T follicular helper cell (primary cell): Measurements from ENCODE around the gene ATP8A1.
A peak's percentile ranks its signal among the peaks of the same experiment; 100 is the strongest.
"Not testable (repeated sequence)": the region's sequence is repeated elsewhere in the genome, so short reads cannot be mapped to it uniquely, and the experiment has no call there.

Experiments
- DNase-seq: peaks from one replicate; pipeline ENCODE4 v3.0.0-alpha.2; 2020; ENCODE audit warnings: low read depth
- total RNA-seq, 2 experiments: gene quantifications; one replicate each; lab custom pipeline; 2026; lab: John Stamatoyannopoulos, UW

Gene ATP8A1
- total RNA-seq, result 26.6 to 91.6 reads per million in 2 experiments

GRCh38 chr4:42656944-42657792 lies at the start of gene ATP8A1:
TSS of gene ATP8A1 (minus strand) at chr4:42657105. CDS start at chr4:42656873, 232 bp downstream.
- peak; percentile 89 for DNase-seq

DNA sequence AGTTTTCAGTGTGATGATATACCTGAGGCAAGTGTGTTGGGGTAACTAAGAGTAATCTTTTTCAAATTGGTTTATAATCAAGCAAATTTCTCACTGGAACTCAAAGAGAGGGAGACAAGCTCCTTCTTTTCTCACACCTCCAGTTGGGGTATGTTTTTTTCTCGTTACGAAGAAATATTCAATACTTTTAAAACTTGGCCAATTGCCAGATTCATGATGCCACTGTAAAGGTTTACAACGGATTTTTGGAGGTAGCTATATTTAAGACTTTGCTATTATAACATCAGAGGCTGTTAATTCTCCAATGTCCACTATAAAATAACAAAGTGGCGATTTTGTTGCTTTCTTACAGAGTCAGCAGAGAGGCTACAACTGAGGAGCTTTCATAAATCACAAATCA lies 49.2 kb upstream of the ATP8A1 start:
- no peak for DNase-seq

DNA sequence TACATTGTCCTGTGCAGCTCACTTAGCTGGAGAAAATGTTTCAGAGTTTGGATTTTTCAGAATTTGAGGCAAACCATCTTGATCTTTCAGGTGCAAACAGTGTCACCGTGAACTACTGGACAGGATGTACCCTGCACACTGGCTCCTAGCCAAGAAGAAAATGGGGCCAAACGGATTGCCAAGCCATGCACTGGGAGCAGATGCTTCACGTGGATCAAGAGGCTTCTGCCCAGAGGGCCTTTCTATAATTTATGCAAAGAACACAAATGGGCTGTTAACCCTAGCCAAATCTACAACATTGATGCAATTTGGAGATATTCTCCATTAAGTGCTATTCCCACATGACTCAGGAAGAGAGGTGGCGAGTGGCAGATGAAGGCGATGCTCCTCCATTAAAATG lies 46.9 kb upstream of the ATP8A1 start:
- no peak for DNase-seq

DNA sequence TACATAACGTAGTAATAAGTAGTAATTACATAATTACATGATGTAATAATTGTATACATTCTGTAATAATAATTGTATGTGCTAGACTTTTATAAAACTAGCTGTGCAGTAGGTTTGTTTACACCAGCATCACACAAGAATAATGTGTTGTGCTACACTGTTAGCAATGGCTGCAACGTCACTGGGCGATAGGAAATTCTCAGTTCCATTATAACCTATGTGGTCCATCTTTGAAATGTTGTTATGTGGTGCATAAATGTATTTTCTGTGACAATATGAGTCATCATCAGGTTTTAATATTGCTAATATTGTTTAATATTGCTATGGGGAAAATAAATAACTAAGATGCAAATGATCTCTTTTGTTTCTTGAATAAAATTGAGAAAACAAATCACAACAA lies 46.0 kb upstream of the ATP8A1 start:
- DNase-seq, result no peak

- peak; percentile 8 for DNase-seq
Observed at GRCh38 chr4:42701780-42702179, 44.9 kb upstream of the ATP8A1 start.

DNA sequence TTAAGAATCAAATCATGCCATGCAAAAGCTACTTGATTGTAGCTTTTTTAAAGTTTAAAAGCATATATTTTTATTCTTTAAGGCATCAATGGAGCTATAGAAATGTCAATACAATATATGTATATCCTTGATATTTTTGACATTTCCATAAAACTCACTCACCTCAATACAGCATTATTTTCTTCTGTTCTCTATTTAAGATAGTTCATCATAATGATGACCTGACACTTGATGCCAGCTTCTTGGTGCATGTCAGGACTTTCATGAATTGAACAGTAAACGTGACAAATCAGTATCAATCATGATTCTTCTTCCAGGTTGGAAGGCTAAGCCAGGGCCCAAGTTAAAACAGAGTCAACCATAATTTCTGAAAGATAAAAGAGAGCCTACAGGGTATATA lies 33.6 kb upstream of the ATP8A1 start:
- DNase-seq, result no peak

DNA sequence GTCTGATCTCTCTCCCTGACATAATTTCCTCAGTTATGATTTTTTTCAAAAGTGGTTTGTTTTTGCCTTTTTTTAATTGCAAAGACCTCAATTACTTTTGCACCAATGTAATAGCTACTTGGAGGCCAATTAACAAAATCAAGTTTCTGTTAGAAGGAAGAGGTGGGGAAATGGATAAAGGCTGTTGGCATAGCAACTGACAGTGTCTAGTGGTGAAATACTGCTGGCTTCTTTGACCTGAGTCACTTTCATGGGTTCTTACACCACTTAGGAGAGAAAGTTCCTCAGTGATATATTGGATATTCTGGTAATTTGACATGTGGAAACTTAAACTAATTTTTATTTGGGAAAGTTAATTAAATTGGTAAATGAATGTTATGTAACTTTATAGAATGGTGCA lies 26.5 kb upstream of the ATP8A1 start:
- no peak for DNase-seq

- DNase-seq, result no peak
Observed at GRCh38 chr4:42678512-42678911, 21.6 kb upstream of the ATP8A1 start.

GRCh38 chr4:42676066-42676951 lies 19.4 kb upstream of the ATP8A1 start:
- no peak for DNase-seq

DNA sequence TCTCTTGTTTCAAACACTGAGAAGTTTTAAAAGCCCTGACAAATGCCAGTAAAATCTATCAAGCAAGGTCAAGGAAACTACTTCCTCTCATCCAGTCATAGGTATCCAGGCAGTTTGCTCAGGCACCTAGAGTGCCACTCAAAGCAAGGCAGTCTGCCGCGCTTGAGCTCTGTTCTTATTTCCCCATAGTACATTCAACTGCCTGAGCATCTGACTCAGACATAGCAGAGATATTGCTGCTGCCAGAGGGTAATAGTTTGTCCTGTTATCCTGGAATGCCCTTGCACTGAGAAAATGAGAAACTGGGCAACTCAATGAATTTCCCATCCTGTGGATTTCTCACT lies 16.1 kb upstream of the ATP8A1 start:
- no peak for DNase-seq

GRCh38 chr4:42672359-42673081 lies 15.6 kb upstream of the ATP8A1 start:
- DNase-seq, result no peak

DNA sequence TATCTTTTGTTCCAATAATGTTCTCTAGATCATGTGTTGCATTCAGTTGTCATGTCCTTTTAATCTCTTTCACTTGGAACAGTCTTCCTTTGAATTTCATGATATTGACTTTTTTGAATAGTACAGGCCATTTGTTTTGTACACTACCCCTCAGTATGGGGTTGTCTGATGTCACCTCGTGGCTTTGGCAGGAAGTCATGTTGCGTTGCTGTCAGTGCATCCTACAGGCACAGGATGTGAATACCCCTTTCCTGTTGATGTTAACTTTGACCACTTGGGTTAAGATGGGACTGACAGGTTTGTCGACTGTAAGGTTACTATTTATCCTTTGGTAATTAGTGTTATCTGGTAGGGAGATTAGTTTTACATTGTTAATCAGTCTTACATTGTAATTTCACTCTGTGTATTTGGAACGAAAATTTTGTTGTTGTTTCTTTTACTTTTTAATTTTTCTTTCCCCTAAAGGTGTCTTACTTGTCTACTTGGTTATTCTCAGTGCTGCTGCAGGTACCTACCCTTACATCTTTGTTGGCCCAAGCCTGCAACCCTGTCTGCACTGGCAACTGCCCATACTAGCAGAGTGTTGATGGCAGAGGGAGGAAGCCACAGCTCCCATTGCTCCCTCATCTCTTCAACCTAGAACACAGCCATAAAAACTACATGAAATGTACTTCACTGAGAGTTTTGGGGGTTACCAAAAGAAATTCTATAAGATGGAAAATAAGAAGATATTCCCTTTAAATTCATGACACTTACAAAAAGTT lies 14.7 kb upstream of the ATP8A1 start:
- peak; percentile 47 for DNase-seq

DNA sequence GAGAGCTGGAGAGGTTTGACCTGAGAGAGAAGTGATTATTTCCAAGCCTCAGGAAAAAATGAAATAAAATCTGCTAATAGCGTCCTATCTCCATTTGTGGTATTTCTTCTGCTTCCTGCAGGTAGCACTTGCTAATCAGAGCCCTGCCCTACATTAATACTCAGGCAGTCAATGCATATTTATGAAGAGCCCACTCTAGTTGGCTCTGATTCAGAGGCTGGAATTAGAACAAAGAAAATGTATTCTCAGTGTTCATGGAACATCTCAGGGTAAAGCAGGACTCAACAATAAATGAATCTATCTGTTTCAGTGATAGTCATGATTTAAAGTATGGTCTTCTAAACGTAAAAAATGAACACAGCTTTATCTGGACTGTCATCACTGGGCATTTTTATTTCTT lies 1.4 kb upstream of the ATP8A1 start:
- no peak for DNase-seq

- DNase-seq, result no peak
Observed at GRCh38 chr4:42656679-42656943, 294 bp downstream of the ATP8A1 start.

DNA sequence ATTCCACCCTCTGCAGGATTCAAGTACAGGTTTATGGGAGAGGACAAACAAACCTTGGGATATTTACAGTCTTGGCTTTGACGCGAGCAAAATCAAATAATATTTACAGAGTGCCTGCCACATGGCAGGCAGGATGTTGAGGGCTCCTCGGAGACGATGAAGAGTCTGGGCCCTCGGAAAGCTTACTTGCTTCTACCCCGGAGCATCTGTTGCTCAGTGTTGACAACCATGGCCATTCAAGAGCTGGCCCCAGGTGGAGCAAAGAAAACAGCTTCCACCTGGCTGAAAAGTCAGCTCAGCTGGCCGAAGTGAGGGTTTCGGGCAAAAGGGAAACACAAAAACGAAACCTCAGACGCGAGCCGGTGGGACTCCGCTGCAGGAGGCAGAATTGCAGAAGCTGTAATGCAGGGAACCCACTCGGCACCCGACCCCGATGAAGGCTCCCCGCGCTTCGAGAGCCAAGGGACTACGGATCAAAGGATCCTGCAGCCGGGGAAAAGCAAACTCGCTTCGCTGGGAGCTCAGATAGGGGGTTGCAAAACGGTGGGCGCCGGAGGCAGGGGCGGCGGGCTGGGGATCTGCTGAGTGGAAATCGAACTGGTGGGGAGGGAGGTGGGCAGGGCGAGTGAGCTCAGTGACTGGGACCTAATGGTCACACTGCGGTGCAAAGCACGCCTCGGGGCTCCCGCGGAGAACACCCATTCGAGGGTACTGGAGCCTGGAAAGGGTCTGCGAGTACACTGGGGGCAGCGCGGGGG lies 805 bp downstream of the ATP8A1 start:
- DNase-seq, result peak; percentile 10

DNA sequence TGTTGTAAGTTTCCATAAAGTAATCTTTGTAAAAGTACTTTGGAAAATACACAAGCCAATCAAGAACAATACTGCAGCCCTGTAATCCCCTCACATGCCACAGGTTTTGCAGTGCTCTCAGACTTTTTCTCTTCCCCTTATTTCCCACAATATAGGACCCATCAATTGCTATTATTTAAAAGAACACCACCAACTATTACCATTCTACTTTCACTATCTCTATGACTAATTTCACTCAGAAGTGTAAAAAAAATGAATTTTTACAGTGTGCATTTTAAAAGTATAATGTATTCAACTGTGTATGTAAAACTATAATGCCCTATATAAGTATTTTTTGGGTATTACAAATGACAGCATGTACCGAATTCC lies 1.7 kb downstream of the ATP8A1 start:
- DNase-seq, result no peak

DNA sequence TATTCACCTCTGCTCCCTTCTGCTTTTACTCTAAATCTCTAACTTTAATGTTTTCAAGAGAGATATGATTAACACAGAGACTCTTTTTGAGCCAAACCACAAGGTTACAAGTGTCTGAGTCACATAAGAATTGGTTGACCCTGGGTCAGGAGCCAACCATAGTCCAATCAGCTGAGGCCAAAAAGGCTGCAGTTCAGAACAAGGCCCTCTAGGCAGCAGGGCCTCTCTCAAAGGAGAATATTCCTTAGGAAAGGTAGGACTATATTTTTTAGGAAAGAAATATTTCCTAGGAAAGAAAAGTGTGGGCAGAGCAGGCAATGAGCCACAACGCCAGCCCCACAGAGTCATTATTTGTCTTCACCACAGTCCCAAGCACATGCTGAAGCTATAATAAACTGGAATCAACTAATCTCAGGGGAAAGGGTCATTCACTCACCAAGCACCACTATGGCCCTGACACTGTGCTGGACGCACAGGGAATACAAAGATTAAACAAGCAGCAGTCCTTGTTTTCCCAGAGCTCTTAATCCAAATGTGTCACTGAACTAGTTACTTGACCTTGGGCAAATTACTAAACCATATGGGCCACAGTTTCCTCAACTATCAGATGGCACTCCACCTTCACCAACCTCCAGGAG lies 2.2 kb downstream of the ATP8A1 start:
- no peak for DNase-seq

GRCh38 chr4:42653626-42654560 lies 3.0 kb downstream of the ATP8A1 start:
- DNase-seq, result no peak

GRCh38 chr4:42652529-42653231 lies 4.2 kb downstream of the ATP8A1 start:
- not testable (repeated sequence) for DNase-seq
